Stimulated activated CD4-positive, alpha-beta T cell treated with anti-CD3 and anti-CD28 coated beads, Interleukin-4, amount 100 ng/mL, for 1 hour (primary cell): ENCODE measurements around the gene PI4KA.

Experiments used
- DNase-seq: peaks from one replicate; pipeline ENCODE4 v3.0.0-alpha.2; 2020

PI4KA gene

DNA sequence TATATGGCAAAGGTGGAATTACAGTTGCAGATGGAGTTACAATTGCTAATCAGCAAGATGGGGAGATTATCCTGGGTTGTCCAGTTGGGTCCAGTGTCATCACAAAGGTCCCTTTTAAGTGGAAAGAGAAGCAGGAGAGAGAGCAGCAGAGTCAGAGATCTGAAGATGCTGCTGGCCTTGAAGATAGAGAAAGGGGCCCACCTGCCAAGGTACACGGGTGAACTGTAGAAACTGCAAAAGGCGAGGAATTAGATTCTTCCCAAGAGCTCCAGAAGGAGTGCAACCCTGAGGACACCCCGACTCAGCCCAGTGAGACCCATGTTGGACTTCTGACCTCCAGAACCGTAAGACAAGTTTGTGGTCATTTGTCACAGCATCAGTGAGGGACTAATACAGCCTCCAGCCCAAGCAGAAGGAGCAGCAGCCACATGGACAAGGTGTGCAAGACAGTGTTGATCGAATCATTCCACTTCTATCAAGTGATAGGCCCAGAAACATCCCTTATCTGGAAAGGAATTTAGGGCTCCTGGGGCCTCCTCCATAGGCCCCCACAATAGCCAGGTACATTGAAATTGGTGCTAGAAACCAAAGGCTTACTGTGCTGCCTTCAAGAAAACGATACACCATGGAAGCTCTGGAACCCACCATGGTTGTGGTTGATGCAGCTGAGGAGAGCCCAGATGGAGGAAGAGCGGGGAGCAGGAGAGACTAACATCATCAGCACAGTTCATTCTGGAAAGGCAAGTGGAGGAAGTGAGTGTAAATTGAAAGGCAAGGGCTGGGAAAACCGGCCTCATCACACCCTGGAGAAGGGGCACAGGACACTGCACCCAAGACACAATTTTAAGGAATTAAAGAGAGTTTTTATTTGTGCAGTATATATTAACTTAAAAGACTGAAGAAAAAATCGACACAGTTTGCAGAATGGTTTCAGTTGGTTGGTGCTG lies 23.5 kb upstream of the PI4KA start:
- no peak for DNase-seq

- DNase-seq: no peak
Measured at GRCh38 chr22:20881231-20881630, 22.6 kb upstream of the PI4KA start.

GRCh38 chr22:20877715-20878114 lies 19.1 kb upstream of the PI4KA start:
- no peak for DNase-seq

DNA sequence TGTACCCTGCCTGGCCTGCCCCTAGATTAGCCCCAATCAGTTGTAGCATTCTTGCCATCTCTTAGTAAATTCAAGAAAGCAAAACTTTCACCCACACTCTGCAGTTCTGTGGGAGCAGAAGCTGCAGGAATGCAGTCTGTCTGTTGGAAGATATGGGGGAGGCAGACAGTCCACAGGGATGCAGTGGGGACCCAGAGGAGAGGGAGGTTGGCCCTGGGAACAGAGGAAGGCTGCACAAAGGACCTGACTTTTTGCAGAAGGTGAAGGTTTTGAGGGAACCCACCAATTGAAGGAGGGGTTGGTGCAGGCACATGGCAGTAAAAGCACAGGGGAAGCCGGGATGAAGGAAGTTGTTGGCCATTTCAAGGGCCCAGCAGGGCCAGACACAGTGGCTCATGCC lies 16.7 kb upstream of the PI4KA start:
- no peak for DNase-seq

DNA sequence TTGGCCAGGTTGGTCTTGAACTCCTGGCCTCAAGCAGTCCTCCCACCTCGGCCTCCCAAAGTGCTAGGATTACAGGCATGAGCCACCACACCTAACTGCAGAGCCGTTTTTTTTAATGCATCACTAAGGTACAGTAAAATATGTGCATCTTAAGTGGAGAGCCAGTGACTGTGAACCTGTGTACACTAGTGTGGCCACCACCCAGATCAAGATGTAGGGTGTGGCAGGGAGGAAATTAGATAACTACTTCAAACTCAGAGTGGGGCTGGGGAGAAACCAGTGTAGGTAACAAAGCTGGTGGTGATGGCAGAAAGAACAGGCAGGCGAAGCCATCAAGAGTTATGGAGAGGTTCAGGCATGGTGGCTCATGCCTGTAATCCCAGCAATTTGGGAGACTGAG lies 14.6 kb upstream of the PI4KA start:
- DNase-seq: no peak

DNA sequence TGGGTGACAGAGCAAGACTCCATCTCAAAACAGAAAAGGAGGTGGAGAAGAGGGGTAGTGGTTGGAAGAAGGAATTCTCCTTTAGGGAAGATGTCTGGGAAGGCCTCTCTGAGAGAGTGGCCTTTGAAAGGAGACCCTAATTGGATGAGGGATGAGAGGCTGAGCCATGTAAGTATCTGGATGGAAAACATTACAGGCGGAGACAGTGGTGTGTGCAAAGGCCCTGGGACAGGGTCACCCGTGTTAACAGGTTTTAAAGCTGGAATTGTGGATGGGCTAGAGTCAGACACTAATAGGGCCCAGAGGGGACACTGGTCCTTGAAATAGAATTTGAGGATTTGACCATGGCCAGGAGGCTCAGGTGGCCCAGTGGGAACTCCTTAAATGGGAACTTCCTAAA lies 10.6 kb upstream of the PI4KA start:
- no peak for DNase-seq

- no peak for DNase-seq
Measured at GRCh38 chr22:20868025-20868962, 9.7 kb upstream of the PI4KA start.

GRCh38 chr22:20867179-20868024 lies 8.8 kb upstream of the PI4KA start:
- no peak for DNase-seq

GRCh38 chr22:20866736-20867135 lies 8.1 kb upstream of the PI4KA start:
- DNase-seq: no peak

GRCh38 chr22:20865875-20866445 lies 7.3 kb upstream of the PI4KA start:
- no peak for DNase-seq

- DNase-seq: no peak
Measured at GRCh38 chr22:20865331-20865730, 6.7 kb upstream of the PI4KA start.

GRCh38 chr22:20864186-20864908 lies 5.7 kb upstream of the PI4KA start:
- no peak for DNase-seq

GRCh38 chr22:20863366-20863765 lies 4.8 kb upstream of the PI4KA start:
- no peak for DNase-seq

DNA sequence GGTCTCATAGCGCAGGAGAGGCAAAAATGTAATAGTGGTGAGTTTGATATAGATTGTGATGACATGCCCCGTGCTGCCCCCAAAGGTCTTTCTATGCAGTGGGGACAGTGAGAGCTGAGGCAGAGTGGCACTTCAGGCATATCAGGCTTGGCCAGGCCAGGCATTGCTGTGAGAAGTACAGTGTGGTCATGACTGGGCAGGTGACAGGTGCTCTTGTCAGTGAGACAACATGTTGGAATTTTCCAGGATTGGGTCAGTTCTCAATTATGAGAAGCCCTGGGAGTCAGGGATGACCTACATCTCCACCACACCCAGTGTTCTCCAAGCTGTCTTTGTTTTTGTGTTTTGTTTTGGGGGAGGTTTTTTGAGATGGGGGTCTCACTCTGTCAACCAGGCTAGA lies 3.9 kb upstream of the PI4KA start:
- no peak for DNase-seq

- DNase-seq: no peak
Measured at GRCh38 chr22:20859615-20860014, 1.0 kb upstream of the PI4KA start.

GRCh38 chr22:20857838-20858614 lies 585 bp downstream of the PI4KA start:
- DNase-seq: peak; percentile 83

DNA sequence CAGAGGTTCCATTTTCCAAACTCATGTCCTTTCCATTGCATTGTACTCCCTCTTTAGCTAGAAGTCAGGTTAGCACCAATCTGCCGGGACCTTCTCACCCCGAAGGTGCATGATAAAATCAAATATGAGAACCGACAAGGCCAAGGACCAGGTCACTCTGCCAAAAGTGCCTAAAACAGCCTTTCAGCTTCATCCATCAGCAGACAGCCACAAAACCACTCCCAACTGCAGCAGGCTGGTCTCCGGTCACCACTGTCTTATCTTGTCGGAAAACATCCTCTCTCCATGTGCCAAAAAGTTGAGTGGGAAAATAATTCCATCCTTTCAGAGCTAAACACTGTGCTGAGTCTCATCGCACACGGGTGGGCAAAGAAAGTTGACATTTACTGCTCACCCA lies 1.4 kb downstream of the PI4KA start:
- no peak for DNase-seq

DNA sequence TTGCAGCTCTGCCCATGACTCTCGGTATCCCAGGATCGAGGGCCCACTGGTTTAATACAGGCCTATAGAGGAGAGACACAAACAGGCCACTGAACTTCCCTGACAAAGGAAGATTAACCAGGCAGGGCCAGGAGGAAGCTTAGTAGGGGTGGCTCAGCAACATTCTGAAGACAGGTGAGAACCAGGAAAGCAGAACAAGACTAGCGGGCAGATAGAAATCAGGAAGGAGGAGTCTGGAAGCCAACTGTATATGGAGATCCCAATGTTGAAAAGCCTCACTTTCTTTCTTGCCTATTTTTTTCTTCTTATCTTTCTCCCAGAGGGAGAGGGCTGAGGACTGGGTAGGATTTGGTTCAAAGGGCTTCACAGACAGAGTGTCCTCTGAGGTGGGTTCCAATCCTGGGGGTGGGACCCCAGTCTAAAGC lies 5.4 kb downstream of the PI4KA start:
- DNase-seq: no peak

GRCh38 chr22:20852503-20852902 lies 6.1 kb downstream of the PI4KA start:
- no peak for DNase-seq

GRCh38 chr22:20852076-20852475 lies 6.5 kb downstream of the PI4KA start:
- DNase-seq: no peak

DNA sequence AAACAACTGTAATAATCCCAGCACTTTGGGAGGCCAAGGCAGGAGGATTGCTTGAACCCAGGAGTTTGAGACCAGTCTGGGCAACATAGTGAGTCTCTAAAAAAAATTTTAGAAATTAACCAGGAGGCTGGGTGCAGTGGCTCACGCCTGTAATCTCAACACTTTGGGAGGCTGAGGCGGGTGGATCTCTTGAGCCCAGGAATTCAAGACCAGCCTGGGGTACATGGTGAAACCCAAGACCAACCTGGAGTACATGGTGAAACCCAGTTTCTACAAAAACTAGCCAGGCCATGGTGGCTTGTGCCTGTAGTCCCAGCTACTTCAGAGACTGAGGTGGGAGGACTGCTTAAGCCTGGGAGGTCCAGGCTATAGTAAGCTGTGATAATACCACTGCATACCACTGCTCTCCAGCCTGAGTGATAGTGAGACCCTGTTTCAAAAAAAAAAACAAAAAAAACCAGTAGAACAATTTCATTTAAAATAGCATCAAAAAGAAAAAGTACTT lies 11.2 kb downstream of the PI4KA start:
- DNase-seq: no peak
